ENCODE measurements around the gene NGF. TPM values are rescaled to one million over a fixed set of nuclear protein-coding genes. Genes with fewer than 3 reads are reported as not detected.

The NGF gene
- total and polyA plus RNA-seq, 2 of the 8 experiments (the other 6 are each of a cell fraction or from before 2014, with no cell fraction given): 1.6 TPM; not detected in 1

- H3K4me1 ChIP-seq (replicated peaks in 1 of 4; ENCODE audit: control insufficient read depth in 3 of 4, insufficient read depth in 4 of 4, low read length in 3 of 4): no peaks in the 10 kb centered on the region; a peak in 1 of 7 replicates
- H2BK120ac ChIP-seq (replicated peaks; ENCODE audit: low read depth, low read length): no peak overlapping the region
- no peaks in the 10 kb centered on the region for H3K23me2 ChIP-seq (ENCODE audit: low read depth, low read length)
- H2AK5ac ChIP-seq (ENCODE audit: low read depth, low read length): no peak overlapping the region
- ChIA-PET CTCF (ENCODE audit: partially characterized antibody) (interaction anchor here (1.3 kb wide), 1 partner anchor 51 kb away, joined by 4 read pairs; no protein-coding TSS in a partner anchor), POLR2A (ENCODE audit: partially characterized antibody) (no interaction called here)
- H2BK5ac ChIP-seq (ENCODE audit: low read depth, low read length): no peak overlapping the region
- H2BK20ac ChIP-seq (ENCODE audit: low read length): no peak overlapping the region
- H4K20me1 ChIP-seq (replicated peaks in 1 of 2; ENCODE audit: control insufficient read depth in 1 of 2, insufficient read depth in 2 of 2, low read length in 2 of 2): no peaks in the 10 kb centered on the region
- DNase-seq (ENCODE audit: low read depth in 1 of 2, low spot score in 2 of 2) (no peak), FAIRE-seq (no peak)
- H2BK12ac ChIP-seq (ENCODE audit: low read depth, low read length): no peak overlapping the region
- no peaks in the 10 kb centered on the region for H3K79me1 ChIP-seq (ENCODE audit: low read depth, low read length)
- H3K4me2 ChIP-seq (ENCODE audit: insufficient read depth in 1 of 2, low read depth in 2 of 2, low read length in 2 of 2): no peak overlapping the region
- no peaks in the 10 kb centered on the region for H3K9me3 ChIP-seq (ENCODE audit: insufficient read depth in 2 of 2, low read depth in 1 of 2, low read length in 1 of 2)
- no peak overlapping the region for H4K5ac ChIP-seq (ENCODE audit: insufficient read length, low read depth, low read length)
- H3K4me3 ChIP-seq (ENCODE audit: extremely low read depth in 1 of 4, insufficient read depth in 2 of 4, low read depth in 3 of 4, low read length in 4 of 4): no peak overlapping the region
- H3K14ac ChIP-seq (ENCODE audit: insufficient read length): no peak overlapping the region
- H4K8ac ChIP-seq (ENCODE audit: extremely low read depth, insufficient read depth, low read length): no peak overlapping the region
- no peak overlapping the region for H3K27ac ChIP-seq (ENCODE audit: low read depth, low read length)
- no peaks in the 10 kb centered on the region for H3K27me3 ChIP-seq (replicated peaks in 1 of 4; ENCODE audit: control insufficient read depth in 3 of 4, extremely low read depth in 1 of 4, insufficient read depth in 3 of 4, low read length in 3 of 4)
- no peaks in the 10 kb centered on the region for H3K36me3 ChIP-seq (ENCODE audit: control insufficient read depth in 2 of 4, insufficient read depth in 4 of 4, low read length in 3 of 4)
- no peak overlapping the region for H3K18ac ChIP-seq (ENCODE audit: extremely low read depth, low read length)
- no peaks in the 10 kb centered on the region for H3K79me2 ChIP-seq (ENCODE audit: control insufficient read depth in 1 of 2, insufficient read depth in 2 of 2, low read length in 2 of 2)
- no peak overlapping the region for H2AFZ ChIP-seq (ENCODE audit: low read length)
- no peak overlapping the region for H3K9ac ChIP-seq (replicated peaks in 1 of 4; ENCODE audit: extremely low read depth in 1 of 4, low read depth in 3 of 4, low read length in 3 of 4)
- no peak overlapping the region for H3K23ac ChIP-seq (ENCODE audit: insufficient read length)
- 90% methylated on average over 6 of the region's 6 CpGs; no CpG with 5 or more reads in 1 of the 2 experiments for WGBS, 2 experiments (ENCODE audit: extremely low coverage in 1 of 2, insufficient coverage in 1 of 2, insufficient read length in 1 of 2, insufficient replicate concordance in 2 of 2, low coverage in 1 of 2, low lambda C conversion rate in 2 of 2, missing lambda C conversion rate in 1 of 2)
- no peak overlapping the region for H3K4ac ChIP-seq (replicated peaks; ENCODE audit: insufficient read length, low read depth, low read length)
- no peak overlapping the region for H3K56ac ChIP-seq (replicated peaks; ENCODE audit: insufficient read length, low read depth, low read length)
- H2BK15ac ChIP-seq (ENCODE audit: low read length): no peak overlapping the region
- H4K91ac ChIP-seq (replicated peaks; ENCODE audit: insufficient read length, low read length): no peak overlapping the region
- TF ChIP-seq YY1 (IDR thresholded peaks at IDR 0.05; ENCODE audit: low read depth, low read length): no peak
- TF ChIP-seq SAP30 (IDR thresholded peaks at IDR 0.05; ENCODE audit: insufficient read depth, insufficient replicate concordance, low read length): no peak
- TF ChIP-seq CREB1 (IDR thresholded peaks at IDR 0.05): no peak
- no peak for TF ChIP-seq HDAC6 (IDR thresholded peaks at IDR 0.05; ENCODE audit: low read depth, low read length)
- TF ChIP-seq, protein P1, sequence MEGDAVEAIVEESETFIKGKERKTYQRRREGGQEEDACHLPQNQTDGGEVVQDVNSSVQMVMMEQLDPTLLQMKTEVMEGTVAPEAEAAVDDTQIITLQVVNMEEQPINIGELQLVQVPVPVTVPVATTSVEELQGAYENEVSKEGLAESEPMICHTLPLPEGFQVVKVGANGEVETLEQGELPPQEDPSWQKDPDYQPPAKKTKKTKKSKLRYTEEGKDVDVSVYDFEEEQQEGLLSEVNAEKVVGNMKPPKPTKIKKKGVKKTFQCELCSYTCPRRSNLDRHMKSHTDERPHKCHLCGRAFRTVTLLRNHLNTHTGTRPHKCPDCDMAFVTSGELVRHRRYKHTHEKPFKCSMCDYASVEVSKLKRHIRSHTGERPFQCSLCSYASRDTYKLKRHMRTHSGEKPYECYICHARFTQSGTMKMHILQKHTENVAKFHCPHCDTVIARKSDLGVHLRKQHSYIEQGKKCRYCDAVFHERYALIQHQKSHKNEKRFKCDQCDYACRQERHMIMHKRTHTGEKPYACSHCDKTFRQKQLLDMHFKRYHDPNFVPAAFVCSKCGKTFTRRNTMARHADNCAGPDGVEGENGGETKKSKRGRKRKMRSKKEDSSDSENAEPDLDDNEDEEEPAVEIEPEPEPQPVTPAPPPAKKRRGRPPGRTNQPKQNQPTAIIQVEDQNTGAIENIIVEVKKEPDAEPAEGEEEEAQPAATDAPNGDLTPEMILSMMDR (IDR thresholded peaks at IDR 0.05; ENCODE audit: control extremely low read depth in 1 of 3, insufficient read depth in 1 of 3, low read depth in 1 of 3, low read length in 3 of 3): no peak
- TF ChIP-seq, protein P2, sequence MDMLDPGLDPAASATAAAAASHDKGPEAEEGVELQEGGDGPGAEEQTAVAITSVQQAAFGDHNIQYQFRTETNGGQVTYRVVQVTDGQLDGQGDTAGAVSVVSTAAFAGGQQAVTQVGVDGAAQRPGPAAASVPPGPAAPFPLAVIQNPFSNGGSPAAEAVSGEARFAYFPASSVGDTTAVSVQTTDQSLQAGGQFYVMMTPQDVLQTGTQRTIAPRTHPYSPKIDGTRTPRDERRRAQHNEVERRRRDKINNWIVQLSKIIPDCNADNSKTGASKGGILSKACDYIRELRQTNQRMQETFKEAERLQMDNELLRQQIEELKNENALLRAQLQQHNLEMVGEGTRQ (IDR thresholded peaks at IDR 0.05; ENCODE audit: low read length): no peak
- no peak for TF ChIP-seq GABPA (IDR thresholded peaks at IDR 0.05; ENCODE audit: borderline replicate concordance, insufficient read depth, low read length)
- TF ChIP-seq FOSL1 (IDR thresholded peaks at IDR 0.05; ENCODE audit: insufficient read depth, low read depth, low read length): no peak
- TF ChIP-seq ZNF274 (IDR thresholded peaks at IDR 0.05; ENCODE audit: borderline replicate concordance, extremely low read depth, low read length): no peak
Observed at GRCh38 chr1:115326419-115326818, 11.6 kb downstream of the NGF start.

Measured in H1 (cell line).